DOHH2 (cell line): ENCODE results near the gene ABAT.

Experiments
- H3F3A ChIP-seq: fragments of 200-600 bp; sonication (generic), shearing (Covaris generic); 2 replicates; pipeline ENCODE4 v1.6.0; 2016; ENCODE audit warnings: antibody characterized with exemption, mild to moderate bottlenecking; ENCODE audit not compliant: control insufficient read depth, insufficient read depth
- H3K27ac ChIP-seq: fragments of 200-600 bp; sonication (generic); 2 replicates; pipeline ENCODE4 v1.5.1; 2014; ENCODE audit warnings: low read depth, mild to moderate bottlenecking, low read length, moderate library complexity
- H3K27me3 ChIP-seq: fragments of 200-600 bp; sonication (generic); 2 replicates; pipeline ENCODE4 v1.6.1; 2014; ENCODE audit warnings: mild to moderate bottlenecking, low read length, mixed read lengths; ENCODE audit not compliant: control insufficient read depth
- H3K36me3 ChIP-seq: fragments of 200-600 bp; sonication (generic); 2 replicates; pipeline ENCODE4 v1.6.1; 2014; ENCODE audit warnings: mild to moderate bottlenecking, low read length, moderate library complexity, mixed read lengths; ENCODE audit not compliant: control insufficient read depth
- H3K4me1 ChIP-seq: fragments of 200-600 bp; sonication (generic); 2 replicates; pipeline ENCODE4 v1.6.1; 2014; ENCODE audit warnings: mild to moderate bottlenecking, low read length, mixed read lengths; ENCODE audit not compliant: control insufficient read depth
- H3K4me2 ChIP-seq: fragments of 200-600 bp; sonication (generic); 2 replicates; pipeline ENCODE4 v1.6.0; 2014; ENCODE audit warnings: mild to moderate bottlenecking, low read length, moderate library complexity
- H3K4me3 ChIP-seq: fragments of 200-600 bp; sonication (generic); 2 replicates; pipeline ENCODE4 v1.5.1; 2014; ENCODE audit warnings: mild to moderate bottlenecking, low read length, mixed read lengths
- H3K79me2 ChIP-seq: fragments of 200-600 bp; sonication (generic); 2 replicates; pipeline ENCODE4 v1.6.1; 2014; ENCODE audit warnings: mild to moderate bottlenecking, low read length, mixed read lengths; ENCODE audit not compliant: control insufficient read depth
- H3K9me2 ChIP-seq: fragments of 200-600 bp; sonication (generic); replicated peaks from 2 replicates; pipeline ENCODE4 v1.6.1; 2014; ENCODE audit warnings: mild to moderate bottlenecking, low read length, mixed read lengths; ENCODE audit not compliant: control insufficient read depth
- H3K9me3 ChIP-seq: fragments of 200-600 bp; sonication (generic); 2 replicates; pipeline ENCODE4 v1.6.1; 2014; ENCODE audit warnings: antibody characterized with exemption, low read length, mixed read lengths; ENCODE audit not compliant: control insufficient read depth, insufficient read depth
- H4K20me1 ChIP-seq: fragments of 200-600 bp; sonication (generic); 2 replicates; pipeline ENCODE4 v1.6.0; 2014; ENCODE audit warnings: low read depth, mild to moderate bottlenecking, antibody characterized with exemption, low read length, moderate library complexity; ENCODE audit not compliant: control insufficient read depth, insufficient read depth
- EZH2phosphoT487 ChIP-seq: fragments of 200-600 bp; sonication (generic); IDR thresholded peaks from 2 replicates; pipeline ENCODE4 v1.6.1; 2017; ENCODE audit warnings: borderline replicate concordance, mild to moderate bottlenecking, antibody characterized with exemption, low read length, moderate library complexity, mixed read lengths
- TF ChIP-seq, protein P1 (sequence below): fragments of 200-600 bp; sonication (generic); IDR thresholded peaks from one replicate; pipeline ENCODE4 v1.5.1; 2014; ENCODE audit warnings: antibody characterized with exemption, mild to moderate bottlenecking, low read depth, low read length; ENCODE audit not compliant: poor library complexity, severe bottlenecking

The ABAT gene

GRCh38 chr16:8735574-8735973, 61.2 kb downstream of the ABAT start:
- TF ChIP-seq EZH2phosphoT487 = no peak
- TF ChIP-seq, protein P1, sequence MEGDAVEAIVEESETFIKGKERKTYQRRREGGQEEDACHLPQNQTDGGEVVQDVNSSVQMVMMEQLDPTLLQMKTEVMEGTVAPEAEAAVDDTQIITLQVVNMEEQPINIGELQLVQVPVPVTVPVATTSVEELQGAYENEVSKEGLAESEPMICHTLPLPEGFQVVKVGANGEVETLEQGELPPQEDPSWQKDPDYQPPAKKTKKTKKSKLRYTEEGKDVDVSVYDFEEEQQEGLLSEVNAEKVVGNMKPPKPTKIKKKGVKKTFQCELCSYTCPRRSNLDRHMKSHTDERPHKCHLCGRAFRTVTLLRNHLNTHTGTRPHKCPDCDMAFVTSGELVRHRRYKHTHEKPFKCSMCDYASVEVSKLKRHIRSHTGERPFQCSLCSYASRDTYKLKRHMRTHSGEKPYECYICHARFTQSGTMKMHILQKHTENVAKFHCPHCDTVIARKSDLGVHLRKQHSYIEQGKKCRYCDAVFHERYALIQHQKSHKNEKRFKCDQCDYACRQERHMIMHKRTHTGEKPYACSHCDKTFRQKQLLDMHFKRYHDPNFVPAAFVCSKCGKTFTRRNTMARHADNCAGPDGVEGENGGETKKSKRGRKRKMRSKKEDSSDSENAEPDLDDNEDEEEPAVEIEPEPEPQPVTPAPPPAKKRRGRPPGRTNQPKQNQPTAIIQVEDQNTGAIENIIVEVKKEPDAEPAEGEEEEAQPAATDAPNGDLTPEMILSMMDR = no peak
- no peaks in the 10 kb centered on the region for H4K20me1 ChIP-seq
- H3K36me3 ChIP-seq = no peaks in the 10 kb centered on the region
- no peaks in the 10 kb centered on the region for H3F3A ChIP-seq
- no peaks in the 10 kb centered on the region for H3K27me3 ChIP-seq
- no peaks in the 10 kb centered on the region for H3K4me1 ChIP-seq
- H3K4me2 ChIP-seq = no peak overlapping the region
- H3K79me2 ChIP-seq = no peaks in the 10 kb centered on the region
- no peak overlapping the region for H3K27ac ChIP-seq
- H3K9me2 ChIP-seq = no peaks in the 10 kb centered on the region
- no peak overlapping the region for H3K4me3 ChIP-seq
- no peaks in the 10 kb centered on the region; the same call in 1 of the 2 replicates for H3K9me3 ChIP-seq

DNA sequence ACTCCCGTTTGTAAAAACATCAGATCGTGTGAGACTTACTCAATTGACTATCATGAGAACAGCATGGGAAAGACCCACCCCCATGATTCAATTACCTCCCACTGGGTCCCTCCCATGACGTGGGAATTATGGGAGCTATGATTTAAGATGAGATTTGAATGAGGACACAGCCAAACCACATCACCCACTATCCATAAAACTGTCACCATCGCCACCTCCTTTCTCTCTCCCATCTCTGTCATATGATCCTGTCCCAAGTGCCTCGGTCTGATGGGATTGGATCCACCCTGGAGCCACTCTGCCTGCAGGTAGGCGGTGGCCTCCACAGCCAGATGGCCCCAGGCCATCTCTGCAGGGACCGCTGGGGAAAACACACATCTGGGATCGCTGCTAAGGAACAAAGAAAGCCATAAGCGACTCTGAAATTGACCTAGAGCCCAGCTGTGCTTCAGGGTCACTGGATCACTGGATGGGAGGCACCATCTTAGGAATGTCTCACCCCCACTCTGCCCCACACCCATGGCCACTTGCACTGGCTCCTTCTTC, 61.8 kb downstream of the ABAT start:
- H3K27ac ChIP-seq = no peak overlapping the region
- no peaks in the 10 kb centered on the region for H3K79me2 ChIP-seq
- TF ChIP-seq, protein P1 = no peak
- no peak for TF ChIP-seq EZH2phosphoT487
- H3K4me1 ChIP-seq = no peaks in the 10 kb centered on the region
- no peaks in the 10 kb centered on the region for H3K27me3 ChIP-seq
- H3F3A ChIP-seq = no peaks in the 10 kb centered on the region
- no peak overlapping the region for H3K4me2 ChIP-seq
- no peaks in the 10 kb centered on the region; the same call in 1 of the 2 replicates for H3K9me3 ChIP-seq
- H4K20me1 ChIP-seq = no peaks in the 10 kb centered on the region
- H3K4me3 ChIP-seq = no peak overlapping the region
- H3K36me3 ChIP-seq = no peaks in the 10 kb centered on the region
- no peaks in the 10 kb centered on the region for H3K9me2 ChIP-seq

DNA sequence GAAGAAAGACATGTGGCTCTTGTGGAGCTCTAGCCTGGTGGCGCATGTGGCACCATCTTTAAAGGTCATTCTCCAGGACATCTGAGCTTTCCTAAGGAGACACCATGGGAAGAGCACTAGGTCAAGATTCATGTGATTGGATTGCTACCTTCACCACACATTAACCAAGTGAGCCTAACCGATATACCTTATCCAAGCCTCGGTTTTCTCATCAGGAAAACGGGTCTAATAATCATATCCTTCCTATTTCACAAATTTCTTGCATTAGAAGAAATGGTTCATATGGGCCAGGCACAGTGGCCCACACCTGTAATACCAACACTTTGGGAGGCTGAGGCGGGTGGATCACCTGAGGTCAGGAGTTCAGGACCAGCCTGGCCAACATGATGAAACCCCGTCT, 64.7 kb downstream of the ABAT start:
- Histone ChIP-seq H3K79me2 (no peaks in the 10 kb centered on the region), H3K4me2 (no peak overlapping the region), H3K36me3 (no peaks in the 10 kb centered on the region), H4K20me1 (no peaks in the 10 kb centered on the region), H3K9me2 (no peaks in the 10 kb centered on the region), H3K27ac (no peak overlapping the region), H3K4me3 (no peak overlapping the region), H3K9me3 (no peaks in the 10 kb centered on the region), H3K4me1 (no peaks in the 10 kb centered on the region), H3K27me3 (no peaks in the 10 kb centered on the region), H3F3A (no peaks in the 10 kb centered on the region)
- no peak for TF ChIP-seq EZH2phosphoT487
- TF ChIP-seq, protein P1 = no peak
